ENCODE results near the gene TPM1. TPM values are rescaled to one million over a fixed set of nuclear protein-coding genes. Genes with fewer than 3 reads are reported as not detected.

The TPM1 gene
- total and polyA plus RNA-seq, 10 of the 15 experiments (the other 5 are each of a cell fraction or from before 2014, with no cell fraction given), result 0.43 to 10.0 (median 2.4) TPM

DNA sequence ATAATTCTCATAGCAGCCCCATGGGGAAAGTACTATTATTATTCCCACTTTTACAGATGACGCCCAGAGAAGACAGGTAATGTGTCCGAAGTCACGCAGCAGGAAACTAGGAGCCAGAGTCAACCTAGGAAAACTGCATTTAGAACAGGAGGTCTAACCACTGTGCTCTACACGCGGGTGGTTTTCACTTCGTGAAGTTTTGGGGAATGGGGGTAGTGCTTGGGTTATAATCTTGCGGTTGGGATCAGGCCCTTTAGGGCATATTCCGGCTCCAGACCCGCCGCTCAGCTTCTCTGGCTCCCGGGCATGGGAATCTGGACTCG is 5.2 kb downstream of the TPM1 start:
- in situ Hi-C loops (cut with MboI), result loop anchor here (5.0 kb wide), 1 partner anchor 360 kb away; no protein-coding TSS in a partner anchor
- intact Hi-C loops (cut with micrococcal nuclease; ENCODE audit: unreplicated experiment), result loop anchor here (1.0 to 5.0 kb wide), 3 partner anchors 46 to 355 kb away; partner anchors contain the start of gene APH1B
- SMC1A ChIA-PET (ENCODE audit: uncharacterized antibody, unreplicated experiment), result interaction anchor here (0.7 to 3.7 kb wide), 18 partner anchors 9 to 357 kb away, joined by 3 to 27 read pairs (median 4); no protein-coding TSS in a partner anchor
- Histone ChIP-seq H2AFZ (ENCODE audit: control insufficient read depth, low read depth, low read length) (peak overlapping the region; percentile 93), H3K79me2 (ENCODE audit: control insufficient read depth, insufficient read depth, low read length) (no peaks in the 10 kb centered on the region), H3K9me3 (replicated peaks; ENCODE audit: control insufficient read depth, insufficient read depth, low read length) (no peaks in the 10 kb centered on the region), H3K27me3 (replicated peaks in 1 of 2; ENCODE audit: control insufficient read depth in 2 of 2, insufficient read depth in 2 of 2, low read length in 1 of 2) (peaks cover 11 to 27% of the 10 kb centered on the region in 2 experiments), H3K9ac (ENCODE audit: control insufficient read depth, insufficient read depth, low read length) (peak overlapping the region; percentile 60; the same call in 1 of the 2 replicates), H3K27ac (ENCODE audit: control insufficient read depth, insufficient read depth) (no peak overlapping the region), H3K36me3 (ENCODE audit: control insufficient read depth in 2 of 2, insufficient read depth in 2 of 2, low read length in 1 of 2) (no peaks in the 10 kb centered on the region), H4K20me1 (ENCODE audit: control insufficient read depth, insufficient read depth) (no peaks in the 10 kb centered on the region), H3K4me1 (ENCODE audit: control insufficient read depth, insufficient read depth, low read length) (peaks cover 6% of the 10 kb centered on the region; the same call in 1 of the 2 replicates), H3K4me2 (ENCODE audit: control insufficient read depth, insufficient read depth) (peak overlapping the region; percentile 96), H3K4me3 (peak overlapping the region; percentile 75)
- DNase-seq (ENCODE audit: low read depth, low spot score) (no peak), FAIRE-seq (no peak), ATAC-seq (no peak)
- TF ChIP-seq, protein P1, sequence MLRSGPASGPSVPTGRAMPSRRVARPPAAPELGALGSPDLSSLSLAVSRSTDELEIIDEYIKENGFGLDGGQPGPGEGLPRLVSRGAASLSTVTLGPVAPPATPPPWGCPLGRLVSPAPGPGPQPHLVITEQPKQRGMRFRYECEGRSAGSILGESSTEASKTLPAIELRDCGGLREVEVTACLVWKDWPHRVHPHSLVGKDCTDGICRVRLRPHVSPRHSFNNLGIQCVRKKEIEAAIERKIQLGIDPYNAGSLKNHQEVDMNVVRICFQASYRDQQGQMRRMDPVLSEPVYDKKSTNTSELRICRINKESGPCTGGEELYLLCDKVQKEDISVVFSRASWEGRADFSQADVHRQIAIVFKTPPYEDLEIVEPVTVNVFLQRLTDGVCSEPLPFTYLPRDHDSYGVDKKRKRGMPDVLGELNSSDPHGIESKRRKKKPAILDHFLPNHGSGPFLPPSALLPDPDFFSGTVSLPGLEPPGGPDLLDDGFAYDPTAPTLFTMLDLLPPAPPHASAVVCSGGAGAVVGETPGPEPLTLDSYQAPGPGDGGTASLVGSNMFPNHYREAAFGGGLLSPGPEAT (IDR thresholded peaks at IDR 0.05; ENCODE audit: low read depth), result peak; percentile 44; the same call in 1 of the 2 replicates
- TF ChIP-seq EED (IDR thresholded peaks at IDR 0.05; ENCODE audit: low read depth) (peak; percentile 63; the same call in 1 of the 2 replicates), IKZF2 (IDR thresholded peaks at IDR 0.05) (peak; percentile 77 to 83; a peak in 3 of 4 replicates), USF2 (IDR thresholded peaks at IDR 0.05; ENCODE audit: borderline replicate concordance, low read depth, low read length) (no peak)
- WGBS (ENCODE audit: insufficient coverage, insufficient replicate concordance, low lambda C conversion rate, missing lambda C conversion rate), result 12% methylated on average over 12 of the region's 12 CpGs
- POLR2A ChIA-PET, result interaction anchor here (0.7 to 1.2 kb wide), 3 partner anchors 30 to 149 kb away, joined by 3 read pairs; no protein-coding TSS in a partner anchor
- BruUV-seq (replicated peaks), result no TSS peak
- CTCF ChIA-PET, result interaction anchor here (0.6 to 7.4 kb wide), 49 partner anchors 8 to 1020 kb away, joined by 3 to 107 read pairs (median 4); partner anchors contain the start of gene APH1B
- RAD21 ChIA-PET (ENCODE audit: unreplicated experiment), result interaction anchor here (0.7 to 3.0 kb wide), 12 partner anchors 40 to 357 kb away, joined by 3 to 39 read pairs (median 6); partner anchors contain the start of gene APH1B

All from GM12878 (cell line).